GM21786 (cell line): Measurements from ENCODE around the gene SLC34A1.
A peak's percentile ranks its signal among the peaks of the same experiment; 100 is the strongest.
"Not testable (repeated sequence)": the region's sequence is repeated elsewhere in the genome, so short reads cannot be mapped to it uniquely, and the experiment has no call there.

Experiments
- ATAC-seq: cut with Tn5 transposase; IDR thresholded peaks from one replicate; pipeline ENCODE4 v1.9.1; 2021; ENCODE audit not compliant: unreplicated experiment

The SLC34A1 gene

GRCh38 chr5:177405312-177405711 is 21.1 kb downstream of the SLC34A1 start:
- ATAC-seq = no peak

- ATAC-seq = no peak
Observed at GRCh38 chr5:177405805-177406204, 21.6 kb downstream of the SLC34A1 start.

- ATAC-seq = no peak
Observed at GRCh38 chr5:177409043-177409801, 25.0 kb downstream of the SLC34A1 start, which contains the start of gene F12. F12 (minus strand) TSS chr5:177409564; CDS start chr5:177409527, 37 bp downstream.

GRCh38 chr5:177410575-177410974 is 26.3 kb downstream of the SLC34A1 start:
- ATAC-seq = no peak

- peak; percentile 76 for ATAC-seq
Observed at GRCh38 chr5:177412603-177413233, 28.5 kb downstream of the SLC34A1 start.

GRCh38 chr5:177414481-177414880 is 30.2 kb downstream of the SLC34A1 start:
- ATAC-seq = no peak

- not testable (repeated sequence) for ATAC-seq
Observed at GRCh38 chr5:177417081-177417480, 32.8 kb downstream of the SLC34A1 start.

GRCh38 chr5:177419046-177419445 is 34.8 kb downstream of the SLC34A1 start:
- no peak for ATAC-seq

- not testable (repeated sequence) for ATAC-seq
Observed at GRCh38 chr5:177420472-177420871, 36.2 kb downstream of the SLC34A1 start.

GRCh38 chr5:177421062-177421798 is 37.0 kb downstream of the SLC34A1 start:
- ATAC-seq = no peak

GRCh38 chr5:177423671-177424070 is 39.4 kb downstream of the SLC34A1 start:
- ATAC-seq = no peak

- no peak for ATAC-seq
Observed at GRCh38 chr5:177425196-177425800, 41.1 kb downstream of the SLC34A1 start.

GRCh38 chr5:177425801-177426565 is 41.7 kb downstream of the SLC34A1 start:
- peak; percentile 81 for ATAC-seq

GRCh38 chr5:177426566-177427210 is 42.5 kb downstream of the SLC34A1 start, which contains the start of gene GRK6:
GRK6 (plus strand) TSS chr5:177426676; CDS start chr5:177426846, 170 bp downstream.
- peak; percentile 0 for ATAC-seq

GRCh38 chr5:177427211-177427822 is 43.1 kb downstream of the SLC34A1 start:
- ATAC-seq = no peak

- ATAC-seq = no peak
Observed at GRCh38 chr5:177427919-177428573, 43.8 kb downstream of the SLC34A1 start.

- ATAC-seq = no peak
Observed at GRCh38 chr5:177428574-177429217, 44.5 kb downstream of the SLC34A1 start.

GRCh38 chr5:177429248-177430040 is 45.2 kb downstream of the SLC34A1 start:
- no peak for ATAC-seq
